HG02678 (cell line): Measurements from ENCODE around the gene ATP8B1.

Experiments used
- ATAC-seq: cut with Tn5 transposase; IDR thresholded peaks from one replicate; pipeline ENCODE4 v1.9.1; 2021; ENCODE audit warnings: mild to moderate bottlenecking, moderate library complexity; ENCODE audit not compliant: unreplicated experiment

Gene ATP8B1

GRCh38 chr18:57771193-57771592 lies 31.9 kb downstream of the ATP8B1 start:
- no peak for ATAC-seq

GRCh38 chr18:57768537-57769326 lies 34.4 kb downstream of the ATP8B1 start:
- no peak for ATAC-seq

- no peak for ATAC-seq
Measured at GRCh38 chr18:57767259-57768050, 35.7 kb downstream of the ATP8B1 start.

- ATAC-seq: no peak
Measured at GRCh38 chr18:57764995-57765394, 38.1 kb downstream of the ATP8B1 start.

- ATAC-seq: no peak
Measured at GRCh38 chr18:57764087-57764486, 39.0 kb downstream of the ATP8B1 start.

GRCh38 chr18:57762686-57763085 lies 40.4 kb downstream of the ATP8B1 start:
- ATAC-seq: no peak

- no peak for ATAC-seq
Measured at GRCh38 chr18:57759650-57760049, 43.5 kb downstream of the ATP8B1 start.

- no peak for ATAC-seq
Measured at GRCh38 chr18:57755473-57756067, 47.5 kb downstream of the ATP8B1 start.

GRCh38 chr18:57754577-57755338 lies 48.4 kb downstream of the ATP8B1 start:
- peak; percentile 89 for ATAC-seq

- ATAC-seq: no peak
Measured at GRCh38 chr18:57753063-57753462, 50.1 kb downstream of the ATP8B1 start.

GRCh38 chr18:57749604-57749970 lies 53.5 kb downstream of the ATP8B1 start:
- ATAC-seq: no peak

GRCh38 chr18:57748770-57749603 lies 54.1 kb downstream of the ATP8B1 start:
- ATAC-seq: peak; percentile 89

GRCh38 chr18:57747809-57748680 lies 55.1 kb downstream of the ATP8B1 start:
- peak; percentile 8 for ATAC-seq

- no peak for ATAC-seq
Measured at GRCh38 chr18:57744211-57744694, 58.9 kb downstream of the ATP8B1 start.

- ATAC-seq: no peak
Measured at GRCh38 chr18:57743008-57743407, 60.1 kb downstream of the ATP8B1 start.

- ATAC-seq: no peak
Measured at GRCh38 chr18:57741273-57741672, 61.8 kb downstream of the ATP8B1 start.

GRCh38 chr18:57738078-57738477 lies 65.0 kb downstream of the ATP8B1 start:
- no peak for ATAC-seq

- ATAC-seq: no peak
Measured at GRCh38 chr18:57737400-57738060, 65.6 kb downstream of the ATP8B1 start.
